ENCODE measurements around the gene PUDP.

PUDP gene

GRCh38 chrX:7069556-7069955 lies 78.4 kb downstream of the PUDP start:
- Histone ChIP-seq H3K79me2 (ENCODE audit: insufficient read depth, low read depth) (no peaks in the 10 kb centered on the region), H3K4me3 (IDR thresholded peaks at IDR 0.05; ENCODE audit: insufficient read depth, low read depth, low read length) (no peak overlapping the region), H3K9ac (no peak overlapping the region), H3K27me3 (ENCODE audit: insufficient read depth, low read depth) (no peaks in the 10 kb centered on the region), H3K4me2 (no peak overlapping the region), H3K4me1 (ENCODE audit: low read depth, poor library complexity, severe bottlenecking) (no peaks in the 10 kb centered on the region), H3K27ac (no peak overlapping the region), H4K20me1 (ENCODE audit: insufficient read depth) (no peaks in the 10 kb centered on the region), H2AFZ (ENCODE audit: low read depth) (no peak overlapping the region), H3K36me3 (ENCODE audit: insufficient read depth) (no peaks in the 10 kb centered on the region)
- TF ChIP-seq CTCF (conservative IDR thresholded peaks at IDR 0.05; ENCODE audit: low read depth, low read length) = no peak

- H3K4me2 ChIP-seq = no peak overlapping the region
- no peak for TF ChIP-seq CTCF (conservative IDR thresholded peaks at IDR 0.05; ENCODE audit: low read depth, low read length)
- H3K9ac ChIP-seq = no peak overlapping the region
- H2AFZ ChIP-seq (ENCODE audit: low read depth) = no peak overlapping the region
- no peaks in the 10 kb centered on the region for H4K20me1 ChIP-seq (ENCODE audit: insufficient read depth)
- no peaks in the 10 kb centered on the region for H3K79me2 ChIP-seq (ENCODE audit: insufficient read depth, low read depth)
- H3K4me3 ChIP-seq (IDR thresholded peaks at IDR 0.05; ENCODE audit: insufficient read depth, low read depth, low read length) = no peak overlapping the region
- no peaks in the 10 kb centered on the region for H3K27me3 ChIP-seq (ENCODE audit: insufficient read depth, low read depth)
- no peaks in the 10 kb centered on the region for H3K4me1 ChIP-seq (ENCODE audit: low read depth, poor library complexity, severe bottlenecking)
- H3K27ac ChIP-seq = no peak overlapping the region
- no peaks in the 10 kb centered on the region for H3K36me3 ChIP-seq (ENCODE audit: insufficient read depth)
These were observed 79.0 kb downstream of the PUDP start for GRCh38 chrX:7068939-7069367.

DNA sequence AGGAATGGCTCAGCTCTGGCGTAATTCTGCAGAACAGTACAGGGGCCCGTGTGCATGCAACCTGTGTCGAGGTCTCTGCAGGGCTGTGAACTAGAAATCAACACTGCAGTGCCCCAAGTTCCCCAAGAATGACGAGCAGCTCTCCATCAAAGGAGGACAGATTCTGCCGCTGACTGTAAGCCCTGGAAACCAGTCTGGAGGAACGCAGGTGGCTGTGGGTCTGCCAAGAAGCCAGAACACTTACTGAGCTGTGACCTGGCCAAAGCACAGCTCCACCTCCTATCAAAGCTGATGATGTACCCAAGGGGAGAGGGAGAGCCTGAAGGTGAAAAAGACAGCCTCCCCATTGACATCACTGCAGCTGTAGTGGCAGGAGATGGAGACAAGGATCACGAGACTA lies 80.7 kb downstream of the PUDP start:
- Histone ChIP-seq H3K4me2 (no peak overlapping the region), H3K79me2 (ENCODE audit: insufficient read depth, low read depth) (no peaks in the 10 kb centered on the region), H2AFZ (ENCODE audit: low read depth) (no peak overlapping the region), H3K4me1 (ENCODE audit: low read depth, poor library complexity, severe bottlenecking) (no peaks in the 10 kb centered on the region), H3K9ac (no peak overlapping the region), H4K20me1 (ENCODE audit: insufficient read depth) (no peaks in the 10 kb centered on the region), H3K27me3 (ENCODE audit: insufficient read depth, low read depth) (no peaks in the 10 kb centered on the region), H3K4me3 (IDR thresholded peaks at IDR 0.05; ENCODE audit: insufficient read depth, low read depth, low read length) (no peak overlapping the region), H3K36me3 (ENCODE audit: insufficient read depth) (no peaks in the 10 kb centered on the region), H3K27ac (no peak overlapping the region)
- no peak for TF ChIP-seq CTCF (conservative IDR thresholded peaks at IDR 0.05; ENCODE audit: low read depth, low read length)

GRCh38 chrX:7065473-7065872 lies 82.5 kb downstream of the PUDP start:
- Histone ChIP-seq H3K9ac (no peak overlapping the region), H3K4me2 (no peak overlapping the region), H3K27me3 (ENCODE audit: insufficient read depth, low read depth) (no peaks in the 10 kb centered on the region), H3K79me2 (ENCODE audit: insufficient read depth, low read depth) (no peaks in the 10 kb centered on the region), H3K4me3 (IDR thresholded peaks at IDR 0.05; ENCODE audit: insufficient read depth, low read depth, low read length) (no peak overlapping the region), H3K4me1 (ENCODE audit: low read depth, poor library complexity, severe bottlenecking) (peaks cover 13% of the 10 kb centered on the region), H3K27ac (no peak overlapping the region), H3K36me3 (ENCODE audit: insufficient read depth) (no peaks in the 10 kb centered on the region), H2AFZ (ENCODE audit: low read depth) (no peak overlapping the region), H4K20me1 (ENCODE audit: insufficient read depth) (no peaks in the 10 kb centered on the region)
- no peak for TF ChIP-seq CTCF (conservative IDR thresholded peaks at IDR 0.05; ENCODE audit: low read depth, low read length)

Data from KMS-11 (cell line).